HEK293 (cell line): ENCODE results near the gene IL36G.

Experiments used
- CTCF ChIA-PET: fragments of 350-600 bp; formaldehyde crosslinking; extraction: SDS; loops from one replicate; lab custom pipeline; 2021; ENCODE audit warnings: antibody characterized with exemption; lab: Yijun Ruan, JAX
- POLR2A ChIA-PET: fragments of 300-600 bp; formaldehyde crosslinking; extraction: SDS; loops from one replicate; lab custom pipeline; 2020; ENCODE audit warnings: antibody characterized with exemption, inconsistent platforms; lab: Yijun Ruan, JAX
- H3K27ac ChIP-seq: fragments of 200-500 bp; sonication (Bioruptor generic); 2 replicates; pipeline ENCODE4 v1.5.1; 2014; ENCODE audit warnings: low read depth, low read length, control low read depth, inconsistent platforms; ENCODE audit errors: extremely low read depth
- H3K36me3 ChIP-seq, 2 experiments: fragments of 200-500 bp in 1 of 2; sonication (Bioruptor generic) in 1 of 2; 1 replicate in 1 of 2; 2 replicates in 1 of 2; pipeline ENCODE4 v1.5.1; 2014 to 2017; ENCODE audit warnings: inconsistent platforms in 2 of 2, low read length in 2 of 2; ENCODE audit not compliant: control insufficient read depth in 2 of 2, insufficient read depth in 1 of 2
- H3K4me1 ChIP-seq: fragments of 200-500 bp; sonication (Bioruptor generic); 2 replicates; pipeline ENCODE4 v1.5.1; 2014; ENCODE audit warnings: mild to moderate bottlenecking, low read length, inconsistent platforms; ENCODE audit not compliant: control insufficient read depth, insufficient read depth
- H3K4me3 ChIP-seq: 2 replicates; pipeline ENCODE4 v1.5.1; 2011; ENCODE audit warnings: low read depth, mild to moderate bottlenecking, control low read depth, low read length, moderate library complexity
- H3K9me3 ChIP-seq: fragments of 200-500 bp; sonication (Bioruptor generic); 2 replicates; pipeline ENCODE4 v1.5.1; 2014; ENCODE audit warnings: low read depth, low read length, inconsistent platforms; ENCODE audit not compliant: control insufficient read depth, insufficient read depth
- AEBP2 ChIP-seq: fragments of 450-650 bp; formaldehyde crosslinking; IDR thresholded peaks from 2 replicates; pipeline ENCODE4 v1.5.1; 2016; ENCODE audit warnings: missing biosample characterization, missing genetic modification characterization, borderline replicate concordance
- GLI4 ChIP-seq: fragments of 450-650 bp; formaldehyde crosslinking; IDR thresholded peaks from 2 replicates; pipeline ENCODE4 v1.5.1; 2016; ENCODE audit warnings: missing biosample characterization, missing genetic modification characterization
- HIC1 ChIP-seq: fragments of 450-650 bp; formaldehyde crosslinking; IDR thresholded peaks from 2 replicates; pipeline ENCODE4 v1.5.1; 2016; ENCODE audit warnings: missing biosample characterization, missing genetic modification characterization
- KLF17 ChIP-seq: fragments of 450-650 bp; formaldehyde crosslinking; IDR thresholded peaks from 2 replicates; pipeline ENCODE4 v1.5.1; 2016; ENCODE audit warnings: missing biosample characterization, missing genetic modification characterization
- MEIS1 ChIP-seq: sonication (generic); formaldehyde crosslinking; IDR thresholded peaks from 2 replicates; pipeline ENCODE4 v1.8.1; 2022; ENCODE audit warnings: missing genetic modification reagents, mild to moderate bottlenecking, borderline replicate concordance
- SALL2 ChIP-seq: fragments of 450-650 bp; formaldehyde crosslinking; IDR thresholded peaks from 2 replicates; pipeline ENCODE4 v1.5.0; 2017; ENCODE audit warnings: missing biosample characterization, mild to moderate bottlenecking, missing genetic modification characterization, borderline replicate concordance
- ZFP37 ChIP-seq: fragments of 450-650 bp; formaldehyde crosslinking; IDR thresholded peaks from 2 replicates; pipeline ENCODE4 v1.5.1; 2016; ENCODE audit warnings: missing biosample characterization, missing genetic modification characterization
- ZNF133 ChIP-seq: fragments of 450-650 bp; formaldehyde crosslinking; IDR thresholded peaks from 2 replicates; pipeline ENCODE4 v1.5.1; 2016; ENCODE audit warnings: missing biosample characterization, missing genetic modification characterization
- ZNF138 ChIP-seq: fragments of 450-650 bp; formaldehyde crosslinking; IDR thresholded peaks from 2 replicates; pipeline ENCODE4 v1.5.1; 2016; ENCODE audit warnings: missing biosample characterization, missing genetic modification characterization, borderline replicate concordance
- ZNF148 ChIP-seq: fragments of 450-650 bp; formaldehyde crosslinking; IDR thresholded peaks from 2 replicates; pipeline ENCODE4 v1.5.0; 2017; ENCODE audit warnings: missing biosample characterization, missing genetic modification characterization, borderline replicate concordance
- ZNF202 ChIP-seq: fragments of 450-650 bp; formaldehyde crosslinking; IDR thresholded peaks from 2 replicates; pipeline ENCODE4 v1.5.1; 2016; ENCODE audit warnings: missing biosample characterization, missing genetic modification characterization, borderline replicate concordance
- ZNF221 ChIP-seq: fragments of 450-650 bp; formaldehyde crosslinking; IDR thresholded peaks from 2 replicates; pipeline ENCODE4 v1.5.1; 2017; ENCODE audit warnings: missing biosample characterization, missing genetic modification characterization, borderline replicate concordance
- ZNF223 ChIP-seq: fragments of 450-650 bp; formaldehyde crosslinking; IDR thresholded peaks from 2 replicates; pipeline ENCODE4 v1.5.1; 2016; ENCODE audit warnings: missing biosample characterization, missing genetic modification characterization
- ZNF248 ChIP-seq: fragments of 450-650 bp; formaldehyde crosslinking; IDR thresholded peaks from 2 replicates; pipeline ENCODE4 v1.5.1; 2017; ENCODE audit warnings: missing biosample characterization, missing genetic modification characterization
- ZNF274 ChIP-seq, 2 experiments: fragments of 200-500 bp in 1 of 2; fragments of 450-650 bp in 1 of 2; sonication (Bioruptor generic) in 1 of 2; formaldehyde crosslinking in 1 of 2; IDR thresholded peaks; 2 replicates each; pipeline versions ENCODE4 v1.5.1 to v1.6.1; 2014 to 2016; ENCODE audit warnings: borderline replicate concordance in 1 of 2, inconsistent platforms in 1 of 2, low read length in 1 of 2, missing biosample characterization in 1 of 2, missing genetic modification characterization in 1 of 2
- ZNF311 ChIP-seq: fragments of 450-650 bp; formaldehyde crosslinking; IDR thresholded peaks from 2 replicates; pipeline ENCODE4 v1.5.1; 2017; ENCODE audit warnings: missing biosample characterization, missing genetic modification characterization, borderline replicate concordance
- ZNF514 ChIP-seq: fragments of 450-650 bp; formaldehyde crosslinking; IDR thresholded peaks from 2 replicates; pipeline ENCODE4 v1.5.1; 2016; ENCODE audit warnings: missing biosample characterization, missing genetic modification characterization
- ZNF521 ChIP-seq: fragments of 450-650 bp; formaldehyde crosslinking; IDR thresholded peaks from 2 replicates; pipeline ENCODE4 v1.5.1; 2017; ENCODE audit warnings: missing biosample characterization, mild to moderate bottlenecking, missing genetic modification characterization
- ZNF560 ChIP-seq: fragments of 450-650 bp; formaldehyde crosslinking; IDR thresholded peaks from 2 replicates; pipeline ENCODE4 v1.5.1; 2017; ENCODE audit warnings: missing biosample characterization, missing genetic modification characterization, borderline replicate concordance
- ZNF623 ChIP-seq: fragments of 450-650 bp; formaldehyde crosslinking; IDR thresholded peaks from 2 replicates; pipeline ENCODE4 v1.5.1; 2016; ENCODE audit warnings: missing biosample characterization, missing genetic modification characterization
- ZNF626 ChIP-seq: fragments of 450-650 bp; sonication (Bioruptor Pico); formaldehyde crosslinking; IDR thresholded peaks from 2 replicates; pipeline ENCODE4 v1.5.1; 2018; ENCODE audit warnings: missing biosample characterization, missing genetic modification characterization, inconsistent platforms
- ZNF629 ChIP-seq: fragments of 450-650 bp; formaldehyde crosslinking; IDR thresholded peaks from 2 replicates; pipeline ENCODE4 v1.5.1; 2017; ENCODE audit warnings: missing biosample characterization, missing genetic modification characterization
- ZNF785 ChIP-seq: fragments of 450-650 bp; formaldehyde crosslinking; IDR thresholded peaks from 2 replicates; pipeline ENCODE4 v1.5.1; 2016; ENCODE audit warnings: missing biosample characterization, missing genetic modification characterization
- ZNF843 ChIP-seq: fragments of 450-650 bp; formaldehyde crosslinking; IDR thresholded peaks from 2 replicates; pipeline ENCODE4 v1.5.1; 2016; ENCODE audit warnings: missing biosample characterization, missing genetic modification characterization
- ZSCAN16 ChIP-seq: fragments of 450-650 bp; formaldehyde crosslinking; IDR thresholded peaks from 2 replicates; pipeline ENCODE4 v1.5.1; 2016; ENCODE audit warnings: missing biosample characterization, missing genetic modification characterization
- ZSCAN18 ChIP-seq: fragments of 450-650 bp; formaldehyde crosslinking; IDR thresholded peaks from 2 replicates; pipeline ENCODE4 v1.5.1; 2016; ENCODE audit warnings: missing biosample characterization, missing genetic modification characterization

IL36G gene

GRCh38 chr2:113014067-113014466 lies 36.3 kb downstream of the IL36G start (continued):
- TF ChIP-seq ZNF138: no peak

- no peaks in the 10 kb centered on the region for H3K36me3 ChIP-seq
- H3K27ac ChIP-seq: no peak overlapping the region
- H3K4me3 ChIP-seq: no peak overlapping the region
- ChIA-PET CTCF (interaction anchor here (1.1 kb wide), 1 partner anchor 355 kb away, joined by 3 read pairs; no protein-coding TSS in a partner anchor), POLR2A (no interaction called here)
- no peaks in the 10 kb centered on the region for H3K4me1 ChIP-seq
- no peaks in the 10 kb centered on the region for H3K9me3 ChIP-seq
- TF ChIP-seq AEBP2 (tag by site-specific recombination) (no peak), ZNF629 (no peak), ZNF274 (IDR thresholded peaks at IDR 0.05; ENCODE audit: low read length) (no peak), ZNF274 (tag by site-specific recombination; IDR thresholded peaks at IDR 0.05; ENCODE audit: borderline replicate concordance) (no peak), KLF17 (tag by site-specific recombination) (no peak), ZNF148 (tag by site-specific recombination) (no peak), ZNF560 (no peak), ZNF785 (no peak), HIC1 (no peak), ZNF248 (tag by site-specific recombination) (no peak), ZNF221 (tag by site-specific recombination) (no peak), ZFP37 (tag by site-specific recombination) (no peak), ZNF133 (no peak)
Observed at GRCh38 chr2:113015042-113015441, 37.2 kb downstream of the IL36G start.

GRCh38 chr2:113015655-113016054 lies 37.8 kb downstream of the IL36G start:
- ChIA-PET CTCF (interaction anchor here (1.1 kb wide), 1 partner anchor 355 kb away, joined by 3 read pairs; no protein-coding TSS in a partner anchor), POLR2A (no interaction called here)
- H3K36me3 ChIP-seq: no peaks in the 10 kb centered on the region
- no peaks in the 10 kb centered on the region for H3K4me1 ChIP-seq
- H3K9me3 ChIP-seq: no peaks in the 10 kb centered on the region
- no peak overlapping the region for H3K27ac ChIP-seq
- H3K4me3 ChIP-seq: no peak overlapping the region
- TF ChIP-seq MEIS1 (CRISPR knock-in tag) (no peak), ZNF311 (tag by site-specific recombination) (no peak), GLI4 (tag by site-specific recombination) (no peak), ZNF223 (tag by site-specific recombination) (no peak), ZNF843 (tag by site-specific recombination) (no peak), ZNF521 (tag by site-specific recombination) (no peak), ZNF138 (no peak), ZNF514 (tag by site-specific recombination) (no peak), ZNF623 (tag by site-specific recombination) (no peak), ZNF626 (tag by site-specific recombination) (no peak), ZNF202 (tag by site-specific recombination) (no peak), ZSCAN16 (tag by site-specific recombination) (no peak), ZSCAN18 (tag by site-specific recombination) (no peak), ZNF221 (tag by site-specific recombination) (no peak), SALL2 (no peak)
